GM12878 (cell line): ENCODE measurements around the gene DRAP1. TPM values are rescaled to one million over a fixed set of nuclear protein-coding genes. Genes with fewer than 3 reads are reported as not detected.

Source experiments
- ASH2L ChIP-seq: fragments of 300-600, 200-600 bp; sonication (generic); IDR thresholded peaks from 2 replicates; pipeline ENCODE4 v1.6.1; 2017; ENCODE audit warnings: low read depth, mild to moderate bottlenecking, borderline replicate concordance
- ATF7 ChIP-seq: fragments of 450-650 bp; IDR thresholded peaks from 2 replicates; pipeline ENCODE4 v1.6.1; 2016; ENCODE audit warnings: low read depth, mild to moderate bottlenecking
- BMI1 ChIP-seq: fragments of 450-650 bp; IDR thresholded peaks from 2 replicates; pipeline ENCODE4 v1.6.1; 2016; ENCODE audit warnings: mild to moderate bottlenecking, moderate library complexity, borderline replicate concordance
- CBFB ChIP-seq: IDR thresholded peaks from 2 replicates; pipeline ENCODE4 v1.6.1; 2016; ENCODE audit warnings: antibody characterized with exemption, low read depth
- CBX5 ChIP-seq: sonication (generic); IDR thresholded peaks from 2 replicates; pipeline ENCODE4 v1.6.1; 2016; ENCODE audit warnings: low read depth, moderate library complexity, mild to moderate bottlenecking, inconsistent platforms
- CHD2 ChIP-seq: IDR thresholded peaks from 2 replicates; pipeline ENCODE4 v1.6.1; 2011; ENCODE audit warnings: low read depth, low read length, improper control_type of control experiment, borderline replicate concordance
- CTCF ChIP-seq, 3 experiments: IDR thresholded peaks in 2 of 3; conservative IDR thresholded peaks in 1 of 3; 2 replicates each; pipeline ENCODE4 v1.5.1; 2011; ENCODE audit warnings: low read depth in 3 of 3, low read length in 3 of 3, mild to moderate bottlenecking in 3 of 3, control low read depth in 2 of 3, moderate library complexity in 2 of 3, inconsistent platforms in 1 of 3, mixed read lengths in 1 of 3; ENCODE audit not compliant: control insufficient read depth in 2 of 3, insufficient read depth in 1 of 3; ENCODE audit errors: extremely low read depth in 1 of 3
- ETV6 ChIP-seq, 2 experiments: fragments of 450-650 bp in 1 of 2; IDR thresholded peaks in 1 of 2; conservative IDR thresholded peaks in 1 of 2; 2 replicates each; pipeline ENCODE4 v1.6.1; 2014; ENCODE audit warnings: antibody characterized with exemption in 1 of 2, borderline replicate concordance in 1 of 2, low read depth in 1 of 2, mild to moderate bottlenecking in 1 of 2, moderate library complexity in 1 of 2
- FOXM1 ChIP-seq: IDR thresholded peaks from 2 replicates; pipeline ENCODE4 v1.6.1; 2012; ENCODE audit warnings: low read depth, mild to moderate bottlenecking, inconsistent platforms, low read length, moderate library complexity
- HDAC6 ChIP-seq: fragments of 200-600 bp; sonication (generic); IDR thresholded peaks from one replicate; pipeline ENCODE4 v1.8.0; 2017; ENCODE audit warnings: antibody characterized with exemption; ENCODE audit not compliant: unreplicated experiment
- JUND ChIP-seq: IDR thresholded peaks from 2 replicates; pipeline ENCODE4 v1.6.1; 2012; ENCODE audit warnings: low read depth, mild to moderate bottlenecking, low read length, improper control_type of control experiment, moderate library complexity
- MTA3 ChIP-seq: IDR thresholded peaks from 2 replicates; pipeline ENCODE4 v1.6.1; 2012; ENCODE audit warnings: low read length, inconsistent platforms, borderline replicate concordance
- MYB ChIP-seq: fragments of 150-350 bp; IDR thresholded peaks from 2 replicates; pipeline ENCODE4 v1.6.1; 2014; ENCODE audit warnings: mild to moderate bottlenecking, low read depth, low read length, borderline replicate concordance
- NBN ChIP-seq: fragments of 450-650 bp; IDR thresholded peaks from 2 replicates; pipeline ENCODE4 v1.6.1; 2016
- NR2C2 ChIP-seq: IDR thresholded peaks from 2 replicates; pipeline ENCODE4 v1.6.1; 2011; ENCODE audit warnings: borderline replicate concordance, low read depth; ENCODE audit not compliant: control insufficient read depth, insufficient read length
- PAX8 ChIP-seq: fragments of 450-650 bp; IDR thresholded peaks from 2 replicates; pipeline ENCODE4 v1.6.1; 2017; ENCODE audit warnings: mild to moderate bottlenecking, moderate library complexity
- PKNOX1 ChIP-seq: fragments of 450-650 bp; IDR thresholded peaks from 2 replicates; pipeline ENCODE4 v1.6.1; 2016; ENCODE audit warnings: mild to moderate bottlenecking
- PRDM15 ChIP-seq: fragments of 450-650 bp; formaldehyde crosslinking; IDR thresholded peaks from 2 replicates; pipeline ENCODE4 v1.4.0; 2020; ENCODE audit warnings: mild to moderate bottlenecking, moderate library complexity
- SIX5 ChIP-seq: IDR thresholded peaks from 2 replicates; pipeline ENCODE4 v1.6.1; 2011; ENCODE audit warnings: mild to moderate bottlenecking, low read depth, low read length, moderate library complexity; ENCODE audit not compliant: severe bottlenecking
- ZBTB4 ChIP-seq: fragments of 450-650 bp; formaldehyde crosslinking; IDR thresholded peaks from 2 replicates; pipeline ENCODE4 v1.4.0; 2022; ENCODE audit warnings: mild to moderate bottlenecking, moderate library complexity
- ZNF384 ChIP-seq: IDR thresholded peaks from 2 replicates; pipeline ENCODE4 v1.6.1; 2012; ENCODE audit warnings: low read depth, mild to moderate bottlenecking, low read length, improper control_type of control experiment, borderline replicate concordance
- polyA plus RNA-seq, 11 experiments: library from polyadenylated mRNA; depleted of rRNA in 4 of 11; unstranded in 6 of 11; stranded (reverse) in 5 of 11; fragments of >200 nt; fragmentation: Nextera tagmentation in 4 of 11; fragmentation: Illumina TruSeq in 1 of 11; extraction: Ambion mirVana in 4 of 11; extraction: Trizol in 1 of 11; gene quantifications; 1 replicate in 1 of 11; 2 replicates in 10 of 11; pipeline versions ENCODE4 v1.2.1 to v1.2.3, GENCODE V29; 2011 to 2016; ENCODE audit warnings: inconsistent platforms in 2 of 11, missing spikeins in 2 of 11, low read depth in 1 of 11
- total RNA-seq, 4 experiments: library from RNA; depleted of rRNA in 3 of 4; stranded (reverse); fragments of >200 nt in 3 of 4; fragmentation: Illumina TruSeq in 1 of 4; extraction: Trizol in 1 of 4; gene quantifications; 2 replicates each; pipeline versions ENCODE4 v1.2.1 to v1.2.3, GENCODE V29; 2013 to 2021

The DRAP1 gene
- total and polyA plus RNA-seq, 10 of the 15 experiments (the other 5 are each of a cell fraction or from before 2014, with no cell fraction given) = 9.4 to 163 (median 114) TPM

GRCh38 chr11:65894034-65894591, 25.1 kb upstream of the DRAP1 start (continued):
- TF ChIP-seq ZBTB4 (CRISPR knock-in tag) = no peak
- TF ChIP-seq HDAC6 = no peak
- no peak for TF ChIP-seq NR2C2
- no peak for TF ChIP-seq MTA3
- TF ChIP-seq PRDM15 (CRISPR knock-in tag) = no peak
- no peak for TF ChIP-seq CTCF (IDR thresholded peaks at IDR 0.05 in 2 of 3, conservative IDR thresholded peaks at IDR 0.05 in 1 of 3; ENCODE audit: control insufficient read depth in 2 of 3, extremely low read depth in 1 of 3, insufficient read depth in 1 of 3, low read depth in 3 of 3, low read length in 3 of 3)
- TF ChIP-seq JUND = no peak
- no peak for TF ChIP-seq CBX5
- no peak for TF ChIP-seq ETV6 (conservative IDR thresholded peaks at IDR 0.05 in 1 of 2, IDR thresholded peaks at IDR 0.05 in 1 of 2; ENCODE audit: borderline replicate concordance in 1 of 2, low read depth in 1 of 2)
- peak; percentile 22; the same call in 1 of the 2 replicates for TF ChIP-seq ATF7
- no peak for TF ChIP-seq MYB
- no peak for TF ChIP-seq PAX8
- TF ChIP-seq ZNF384 = no peak
- no peak for TF ChIP-seq CHD2
- no peak for TF ChIP-seq FOXM1
- no peak for TF ChIP-seq BMI1
- TF ChIP-seq SIX5 = no peak
- no peak for TF ChIP-seq ASH2L
- no peak; the same call in 1 of the 2 replicates for TF ChIP-seq PKNOX1
- TF ChIP-seq NBN = no peak
- TF ChIP-seq CBFB = no peak; the same call in 1 of the 2 replicates
